HepG2 (cell line): ENCODE results near the gene SOWAHA. TPM values are rescaled to one million over a fixed set of nuclear protein-coding genes. Genes with fewer than 3 reads are reported as not detected.
A peak's percentile ranks its signal among the peaks of the same experiment; 100 is the strongest.

ENCODE experiments used
- DDIT3 ChIP-seq: sonication (generic); formaldehyde crosslinking; IDR thresholded peaks from 2 replicates; pipeline ENCODE4 v1.4.0; 2020; ENCODE audit warnings: mild to moderate bottlenecking, missing genetic modification reagents
- ETV5 ChIP-seq: IDR thresholded peaks from 2 replicates; pipeline ENCODE4 v1.6.1; 2018; ENCODE audit warnings: missing biosample characterization, missing genetic modification reagents, inconsistent platforms, borderline replicate concordance
- EZH2 ChIP-seq: conservative IDR thresholded peaks from 2 replicates; pipeline ENCODE4 v1.6.1; 2012; ENCODE audit warnings: mild to moderate bottlenecking, low read depth, low read length, moderate library complexity
- FOSL1 ChIP-seq: sonication (generic); formaldehyde crosslinking; IDR thresholded peaks from 2 replicates; pipeline ENCODE4 v1.9.0; 2021; ENCODE audit warnings: missing genetic modification reagents, borderline replicate concordance
- HCFC1 ChIP-seq: fragments of 150-350 bp; IDR thresholded peaks from 2 replicates; pipeline ENCODE4 v1.6.1; 2014; ENCODE audit warnings: low read depth, low read length
- HDAC1 ChIP-seq: sonication (generic); formaldehyde crosslinking; IDR thresholded peaks from 2 replicates; pipeline ENCODE4 v1.5.1; 2020; ENCODE audit warnings: mild to moderate bottlenecking, missing genetic modification reagents
- KAT8 ChIP-seq: IDR thresholded peaks from 2 replicates; pipeline ENCODE4 v1.6.1; 2016; ENCODE audit warnings: missing genetic modification reagents, missing compliant biosample characterization
- PHF20 ChIP-seq: sonication (generic); formaldehyde crosslinking; IDR thresholded peaks from 2 replicates; pipeline ENCODE4 v1.5.0; 2020; ENCODE audit warnings: mild to moderate bottlenecking, missing genetic modification reagents
- PHF21A ChIP-seq: sonication (generic); formaldehyde crosslinking; IDR thresholded peaks from 2 replicates; pipeline ENCODE4 v1.5.0; 2020; ENCODE audit warnings: mild to moderate bottlenecking, missing genetic modification reagents
- RARA ChIP-seq: IDR thresholded peaks from 2 replicates; pipeline ENCODE4 v1.6.1; 2016; ENCODE audit warnings: missing genetic modification reagents, missing compliant biosample characterization
- SNAPC2 ChIP-seq: sonication (generic); formaldehyde crosslinking; IDR thresholded peaks from 2 replicates; pipeline ENCODE4 v1.8.1; 2022; ENCODE audit warnings: mild to moderate bottlenecking, missing genetic modification reagents
- ZBTB1 ChIP-seq: sonication (generic); formaldehyde crosslinking; IDR thresholded peaks from 2 replicates; pipeline ENCODE4 v1.4.0; 2020; ENCODE audit warnings: missing genetic modification reagents, borderline replicate concordance
- ZBTB20 ChIP-seq: sonication (generic); formaldehyde crosslinking; IDR thresholded peaks from 2 replicates; pipeline ENCODE4 v1.8.1; 2023; ENCODE audit warnings: missing genetic modification reagents, low read depth, mild to moderate bottlenecking, borderline replicate concordance
- ZFX ChIP-seq: sonication (generic); formaldehyde crosslinking; IDR thresholded peaks from 2 replicates; pipeline ENCODE4 v1.4.0; 2020; ENCODE audit warnings: mild to moderate bottlenecking, low read depth, missing genetic modification reagents, moderate library complexity
- ZKSCAN1 ChIP-seq: fragments of 150-350 bp; IDR thresholded peaks from 2 replicates; pipeline ENCODE4 v1.6.1; 2014; ENCODE audit warnings: low read length
- ZMAT3 ChIP-seq: sonication (generic); formaldehyde crosslinking; conservative IDR thresholded peaks from 2 replicates; pipeline ENCODE4 v1.7.0; 2021; ENCODE audit warnings: missing genetic modification reagents
- ZNF432 ChIP-seq: sonication (generic); formaldehyde crosslinking; IDR thresholded peaks from 2 replicates; pipeline ENCODE4 v1.5.0; 2020; ENCODE audit warnings: missing genetic modification reagents, mild to moderate bottlenecking, borderline replicate concordance
- ZNF770 ChIP-seq: sonication (generic); formaldehyde crosslinking; IDR thresholded peaks from 2 replicates; pipeline ENCODE4 v1.5.0; 2020; ENCODE audit warnings: mild to moderate bottlenecking, missing genetic modification reagents
- ZSCAN9 ChIP-seq: IDR thresholded peaks from 2 replicates; pipeline ENCODE4 v1.6.1; 2016; ENCODE audit warnings: borderline replicate concordance
- polyA plus RNA-seq, 8 experiments: library from polyadenylated mRNA; depleted of rRNA in 3 of 8; stranded (reverse) in 7 of 8; unstranded in 1 of 8; fragments of >200 nt; fragmentation: Illumina TruSeq in 4 of 8; extraction: Trizol in 4 of 8; gene quantifications; 2 replicates each; pipeline versions ENCODE4 v1.2.1 to v1.2.3, GENCODE V29; 2011 to 2016; ENCODE audit warnings: low read depth in 4 of 8, missing spikeins in 1 of 8, mixed read lengths in 1 of 8; ENCODE audit not compliant: insufficient read depth in 1 of 8
- total RNA-seq, 5 experiments: library from RNA; depleted of rRNA; stranded (reverse); fragments of >200 nt; fragmentation: Illumina TruSeq; extraction: Trizol; gene quantifications; 2 replicates each; pipeline ENCODE4 v1.2.3, GENCODE V29; 2016; ENCODE audit warnings: low read depth in 1 of 5
- TF ChIP-seq, protein P1 (sequence below): sonication (generic); formaldehyde crosslinking; conservative IDR thresholded peaks from 2 replicates; pipeline ENCODE4 v1.4.0; 2020; ENCODE audit warnings: mild to moderate bottlenecking, missing genetic modification reagents, moderate library complexity
- TF ChIP-seq, protein P2 (sequence below): fragments of 450-650 bp; IDR thresholded peaks from 2 replicates; pipeline ENCODE4 v1.6.1; 2017
- TF ChIP-seq, protein P3 (sequence below): sonication (generic); formaldehyde crosslinking; IDR thresholded peaks from 2 replicates; pipeline ENCODE4 v1.4.0; 2020; ENCODE audit warnings: missing genetic modification reagents

The SOWAHA gene
- total and polyA plus RNA-seq, 2 of the 13 experiments (the other 11 are each of a cell fraction or from before 2014, with no cell fraction given), result 0.95 to 1.9 TPM

DNA sequence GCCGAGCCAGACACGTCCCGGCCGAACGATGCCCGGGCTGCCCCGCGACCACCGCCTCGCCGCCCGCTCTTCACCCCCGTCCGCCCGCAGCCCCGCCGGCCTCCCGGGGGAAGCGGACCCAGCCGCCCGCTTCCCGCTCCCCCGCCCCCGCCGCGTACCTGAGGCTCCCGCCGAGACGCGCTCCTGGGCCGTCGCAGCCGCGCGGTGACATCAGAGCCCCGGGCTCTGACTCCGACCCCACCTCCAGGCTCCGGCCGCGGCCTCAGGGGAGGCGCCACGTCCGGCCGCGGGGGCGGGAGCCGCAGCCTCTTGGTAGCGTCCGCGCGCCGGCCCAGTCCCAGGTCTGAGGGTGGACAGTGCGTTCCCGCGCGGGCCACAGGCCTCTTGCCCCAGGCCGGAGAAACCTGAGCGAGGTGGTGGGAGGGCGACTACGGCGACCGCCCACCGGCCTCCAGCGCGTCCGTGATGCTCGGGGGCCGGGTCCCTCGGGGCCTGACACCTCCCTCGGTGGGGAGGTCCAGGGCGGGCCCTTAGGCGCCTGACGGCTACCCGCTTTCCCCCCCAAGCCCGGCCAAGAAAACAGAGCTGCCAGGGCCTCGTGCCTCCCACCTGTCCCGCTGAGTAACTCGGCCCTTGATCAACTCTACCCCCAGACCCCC is 17.5 kb downstream of the SOWAHA start, which contains the start of gene SHROOM1 (continued):
- no peak for TF ChIP-seq FOSL1
- no peak for TF ChIP-seq EZH2
- TF ChIP-seq, protein P1, sequence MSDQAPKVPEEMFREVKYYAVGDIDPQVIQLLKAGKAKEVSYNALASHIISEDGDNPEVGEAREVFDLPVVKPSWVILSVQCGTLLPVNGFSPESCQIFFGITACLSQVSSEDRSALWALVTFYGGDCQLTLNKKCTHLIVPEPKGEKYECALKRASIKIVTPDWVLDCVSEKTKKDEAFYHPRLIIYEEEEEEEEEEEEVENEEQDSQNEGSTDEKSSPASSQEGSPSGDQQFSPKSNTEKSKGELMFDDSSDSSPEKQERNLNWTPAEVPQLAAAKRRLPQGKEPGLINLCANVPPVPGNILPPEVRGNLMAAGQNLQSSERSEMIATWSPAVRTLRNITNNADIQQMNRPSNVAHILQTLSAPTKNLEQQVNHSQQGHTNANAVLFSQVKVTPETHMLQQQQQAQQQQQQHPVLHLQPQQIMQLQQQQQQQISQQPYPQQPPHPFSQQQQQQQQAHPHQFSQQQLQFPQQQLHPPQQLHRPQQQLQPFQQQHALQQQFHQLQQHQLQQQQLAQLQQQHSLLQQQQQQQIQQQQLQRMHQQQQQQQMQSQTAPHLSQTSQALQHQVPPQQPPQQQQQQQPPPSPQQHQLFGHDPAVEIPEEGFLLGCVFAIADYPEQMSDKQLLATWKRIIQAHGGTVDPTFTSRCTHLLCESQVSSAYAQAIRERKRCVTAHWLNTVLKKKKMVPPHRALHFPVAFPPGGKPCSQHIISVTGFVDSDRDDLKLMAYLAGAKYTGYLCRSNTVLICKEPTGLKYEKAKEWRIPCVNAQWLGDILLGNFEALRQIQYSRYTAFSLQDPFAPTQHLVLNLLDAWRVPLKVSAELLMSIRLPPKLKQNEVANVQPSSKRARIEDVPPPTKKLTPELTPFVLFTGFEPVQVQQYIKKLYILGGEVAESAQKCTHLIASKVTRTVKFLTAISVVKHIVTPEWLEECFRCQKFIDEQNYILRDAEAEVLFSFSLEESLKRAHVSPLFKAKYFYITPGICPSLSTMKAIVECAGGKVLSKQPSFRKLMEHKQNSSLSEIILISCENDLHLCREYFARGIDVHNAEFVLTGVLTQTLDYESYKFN (CRISPR knock-in tag), result peak; percentile 57
- TF ChIP-seq DDIT3 (CRISPR knock-in tag), result no peak
- TF ChIP-seq ZNF770 (CRISPR knock-in tag), result peak; percentile 51; the same call in 1 of the 2 replicates
- peak; percentile 85 for TF ChIP-seq KAT8 (CRISPR knock-in tag)
- TF ChIP-seq, protein P2, sequence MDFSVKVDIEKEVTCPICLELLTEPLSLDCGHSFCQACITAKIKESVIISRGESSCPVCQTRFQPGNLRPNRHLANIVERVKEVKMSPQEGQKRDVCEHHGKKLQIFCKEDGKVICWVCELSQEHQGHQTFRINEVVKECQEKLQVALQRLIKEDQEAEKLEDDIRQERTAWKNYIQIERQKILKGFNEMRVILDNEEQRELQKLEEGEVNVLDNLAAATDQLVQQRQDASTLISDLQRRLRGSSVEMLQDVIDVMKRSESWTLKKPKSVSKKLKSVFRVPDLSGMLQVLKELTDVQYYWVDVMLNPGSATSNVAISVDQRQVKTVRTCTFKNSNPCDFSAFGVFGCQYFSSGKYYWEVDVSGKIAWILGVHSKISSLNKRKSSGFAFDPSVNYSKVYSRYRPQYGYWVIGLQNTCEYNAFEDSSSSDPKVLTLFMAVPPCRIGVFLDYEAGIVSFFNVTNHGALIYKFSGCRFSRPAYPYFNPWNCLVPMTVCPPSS, result no peak
- TF ChIP-seq ZKSCAN1, result no peak
- TF ChIP-seq PHF21A (CRISPR knock-in tag), result no peak
- TF ChIP-seq RARA, result peak; percentile 52
- TF ChIP-seq ZMAT3 (CRISPR knock-in tag), result peak; percentile 59
- TF ChIP-seq ZFX (CRISPR knock-in tag), result peak; percentile 93
- no peak for TF ChIP-seq ZBTB1 (CRISPR knock-in tag)
- TF ChIP-seq SNAPC2 (CRISPR knock-in tag), result no peak
- TF ChIP-seq, protein P3, sequence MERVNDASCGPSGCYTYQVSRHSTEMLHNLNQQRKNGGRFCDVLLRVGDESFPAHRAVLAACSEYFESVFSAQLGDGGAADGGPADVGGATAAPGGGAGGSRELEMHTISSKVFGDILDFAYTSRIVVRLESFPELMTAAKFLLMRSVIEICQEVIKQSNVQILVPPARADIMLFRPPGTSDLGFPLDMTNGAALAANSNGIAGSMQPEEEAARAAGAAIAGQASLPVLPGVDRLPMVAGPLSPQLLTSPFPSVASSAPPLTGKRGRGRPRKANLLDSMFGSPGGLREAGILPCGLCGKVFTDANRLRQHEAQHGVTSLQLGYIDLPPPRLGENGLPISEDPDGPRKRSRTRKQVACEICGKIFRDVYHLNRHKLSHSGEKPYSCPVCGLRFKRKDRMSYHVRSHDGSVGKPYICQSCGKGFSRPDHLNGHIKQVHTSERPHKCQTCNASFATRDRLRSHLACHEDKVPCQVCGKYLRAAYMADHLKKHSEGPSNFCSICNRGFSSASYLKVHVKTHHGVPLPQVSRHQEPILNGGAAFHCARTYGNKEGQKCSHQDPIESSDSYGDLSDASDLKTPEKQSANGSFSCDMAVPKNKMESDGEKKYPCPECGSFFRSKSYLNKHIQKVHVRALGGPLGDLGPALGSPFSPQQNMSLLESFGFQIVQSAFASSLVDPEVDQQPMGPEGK, result peak; percentile 77
- TF ChIP-seq HCFC1, result no peak
- peak; percentile 25; the same call in 1 of the 2 replicates for TF ChIP-seq PHF20
- peak; percentile 57; the same call in 1 of the 2 replicates for TF ChIP-seq HDAC1 (CRISPR knock-in tag)
- peak; percentile 26; the same call in 1 of the 2 replicates for TF ChIP-seq ZSCAN9 (CRISPR knock-in tag)
- TF ChIP-seq ZNF432 (CRISPR knock-in tag), result no peak
- TF ChIP-seq ETV5 (CRISPR knock-in tag), result peak; percentile 81
- TF ChIP-seq ZBTB20, result 0 out of 2 replicates have a peak, but pooled peaks have one; percentile 19
